CD8-positive, alpha-beta memory T cell (primary cell): Measurements from ENCODE around the gene ZCCHC2. TPM values are rescaled to one million over a fixed set of nuclear protein-coding genes. Genes with fewer than 3 reads are reported as not detected.
A peak's percentile ranks its signal among the peaks of the same experiment; 100 is the strongest.

Source experiments
- CTCF ChIA-PET: fragments of 350-600 bp; sonication (Branson Sonifier 250); formaldehyde crosslinking; loops from one replicate; lab custom pipeline; 2021; ENCODE audit warnings: antibody characterized with exemption; lab: Charles Lee
- POLR2A ChIA-PET: fragments of 350-600 bp; sonication (Branson Sonifier 250); formaldehyde crosslinking; loops from one replicate; lab custom pipeline; 2021; ENCODE audit warnings: antibody characterized with exemption; lab: Charles Lee
- DNase-seq, 5 donors: peaks; one replicate each; pipeline versions ENCODE4 v3.0.0 to v3.0.0-alpha.2; 2020 to 2022; ENCODE audit warnings: mixed read lengths in 1 of 5
- H3K27ac ChIP-seq: one replicate; pipeline ENCODE4 v1.7.0; 2013; ENCODE audit warnings: low read depth, mild to moderate bottlenecking, low read length, moderate library complexity
- H3K27me3 ChIP-seq: 2 replicates; pipeline ENCODE4 v1.7.0; 2013; ENCODE audit warnings: low read length, mild to moderate bottlenecking; ENCODE audit not compliant: insufficient read depth, poor library complexity, severe bottlenecking
- H3K36me3 ChIP-seq: 2 replicates; pipeline ENCODE4 v1.7.0; 2013; ENCODE audit warnings: mild to moderate bottlenecking, low read length, moderate library complexity; ENCODE audit not compliant: insufficient read depth
- H3K4me1 ChIP-seq: 2 replicates; pipeline ENCODE4 v1.7.0; 2013; ENCODE audit warnings: mild to moderate bottlenecking, low read length, moderate library complexity; ENCODE audit not compliant: insufficient read depth
- H3K4me3 ChIP-seq: 2 replicates; pipeline ENCODE4 v1.7.0; 2013; ENCODE audit warnings: mild to moderate bottlenecking, low read length
- H3K9me3 ChIP-seq: 2 replicates; pipeline ENCODE4 v1.7.0; 2013; ENCODE audit warnings: mild to moderate bottlenecking, low read length
- H3K27ac Mint-ChIP-seq, 8 donors: one replicate each; pipeline ENCODE4 v1.8.0; 2020 to 2021; ENCODE audit warnings: mixed read lengths in 8 of 8, mild to moderate bottlenecking in 6 of 8, inconsistent platforms in 3 of 8, moderate library complexity in 3 of 8
- H3K27me3 Mint-ChIP-seq, 2 donors: one replicate each; pipeline ENCODE4 v1.8.0; 2020 to 2021; ENCODE audit warnings: mixed read lengths in 2 of 2, mild to moderate bottlenecking in 1 of 2, moderate library complexity in 1 of 2
- H3K36me3 Mint-ChIP-seq, 3 donors: one replicate each; pipeline ENCODE4 v1.8.0; 2020 to 2021; ENCODE audit warnings: mixed read lengths in 3 of 3, inconsistent platforms in 1 of 3, mild to moderate bottlenecking in 1 of 3
- H3K4me1 Mint-ChIP-seq, 3 donors: one replicate each; pipeline ENCODE4 v1.8.0; 2020 to 2021; ENCODE audit warnings: mixed read lengths in 3 of 3, inconsistent platforms in 1 of 3, mild to moderate bottlenecking in 1 of 3
- H3K4me3 Mint-ChIP-seq, 7 donors: one replicate each; pipeline ENCODE4 v1.8.0; 2020 to 2021; ENCODE audit warnings: mixed read lengths in 7 of 7, mild to moderate bottlenecking in 6 of 7, moderate library complexity in 4 of 7, inconsistent platforms in 2 of 7
- H3K9me3 Mint-ChIP-seq, 5 donors: one replicate each; pipeline ENCODE4 v1.8.0; 2020 to 2022; ENCODE audit warnings: mixed read lengths in 5 of 5, mild to moderate bottlenecking in 3 of 5, moderate library complexity in 2 of 5, inconsistent platforms in 1 of 5
- polyA plus RNA-seq: library from polyadenylated mRNA; unstranded; fragments of 300-500 nt; fragmentation: Illumina TruSeq; gene quantifications from one replicate; pipeline ENCODE4 v1.2.3, GENCODE V29; 2021
- total RNA-seq, 2 experiments: library from RNA; stranded (reverse); gene quantifications; one replicate each; pipeline ENCODE4 v1.2.3, GENCODE V29; 2021

Gene ZCCHC2
- total and polyA plus RNA-seq, 3 experiments from 2014 or later, result 2.9 to 37.9 (median 36.4) TPM

DNA sequence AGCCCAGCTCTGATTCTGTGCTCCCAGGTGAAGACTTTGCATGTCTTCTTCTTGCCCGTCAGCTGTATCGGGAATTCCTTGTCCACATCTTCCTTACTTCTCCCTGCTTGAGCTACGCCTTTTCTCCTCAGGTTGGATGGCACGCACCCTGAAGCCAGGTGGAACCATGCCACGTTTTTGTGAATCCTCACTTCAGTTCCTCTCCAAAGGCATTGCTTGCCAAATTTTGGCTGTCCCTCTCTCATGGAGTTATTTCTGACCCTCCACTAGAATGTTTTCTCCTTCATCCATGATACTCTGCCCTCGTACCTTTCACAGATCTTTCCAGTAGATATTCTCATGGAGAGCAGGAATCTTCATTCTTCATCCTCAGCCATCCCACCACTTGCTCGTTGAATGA lies 20.2 kb downstream of the ZCCHC2 start:
- ChIA-PET CTCF (interaction anchor here (0.5 kb wide), 1 partner anchor 896 kb away, joined by 3 read pairs; no protein-coding TSS in a partner anchor), POLR2A (no interaction called here)
- Histone ChIP-seq H3K9me3 (no peaks in the 10 kb centered on the region), H3K4me1 (peaks cover 4% of the 10 kb centered on the region), H3K4me3 (no peak overlapping the region), H3K27me3 (no peaks in the 10 kb centered on the region), H3K27ac (no peak overlapping the region), H3K36me3 (peaks cover 48% of the 10 kb centered on the region)
- Mint-ChIP-seq H3K9me3 (no peaks in the 10 kb centered on the region), H3K36me3 (peaks cover 11 to 81% (median 18%) of the 10 kb centered on the region in 3 donors), H3K27me3 (no peaks in the 10 kb centered on the region), H3K4me3 (no peak overlapping the region), H3K27ac (peak overlapping the region in 1 of 8 donors; percentile 50), H3K4me1 (peaks cover 15 to 35% (median 30%) of the 10 kb centered on the region in 3 donors)
- DNase-seq, result no peak

DNA sequence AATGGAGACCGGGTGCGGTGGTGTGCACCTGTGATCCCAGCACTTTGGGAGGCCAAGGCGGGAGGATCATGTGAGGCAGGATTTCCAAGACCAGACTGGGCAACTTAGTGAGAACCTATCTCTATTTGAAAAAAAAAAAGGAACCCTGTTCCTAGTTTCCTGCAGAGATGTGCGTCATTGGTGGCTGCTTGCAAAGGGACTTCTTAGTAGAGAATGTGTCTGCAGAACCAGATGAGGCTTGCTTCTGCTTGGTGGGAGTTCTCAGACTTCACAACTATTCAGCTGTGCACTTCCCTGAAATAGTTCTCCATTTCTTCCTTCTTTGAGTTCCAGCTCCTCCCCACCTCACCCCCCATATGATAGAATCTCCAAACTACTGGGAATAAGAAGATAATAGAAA lies 22.3 kb downstream of the ZCCHC2 start:
- Histone ChIP-seq H3K36me3 (peaks cover 44% of the 10 kb centered on the region), H3K9me3 (no peaks in the 10 kb centered on the region), H3K4me3 (no peak overlapping the region), H3K27me3 (no peaks in the 10 kb centered on the region), H3K27ac (no peak overlapping the region), H3K4me1 (no peaks in the 10 kb centered on the region)
- H3K27me3 Mint-ChIP-seq, result no peaks in the 10 kb centered on the region
- no peak for DNase-seq
- no peaks in the 10 kb centered on the region for H3K9me3 Mint-ChIP-seq
- H3K4me3 Mint-ChIP-seq, result no peak overlapping the region
- CTCF ChIA-PET, result no interaction called here
- POLR2A ChIA-PET, result no interaction called here
- no peak overlapping the region for H3K27ac Mint-ChIP-seq
- H3K4me1 Mint-ChIP-seq, result peaks cover 8 to 20% (median 20%) of the 10 kb centered on the region in 3 donors
- peaks cover 14 to 90% (median 18%) of the 10 kb centered on the region in 3 donors for H3K36me3 Mint-ChIP-seq

- H3K27ac Mint-ChIP-seq, result peak overlapping the region in 4 of 8 donors; percentile 29 to 79 (median 46)
- CTCF ChIA-PET, result no interaction called here
- H3K4me1 Mint-ChIP-seq, result peaks cover 23 to 37% (median 28%) of the 10 kb centered on the region in 3 donors
Observed at GRCh38 chr18:62549755-62550154, 26.9 kb downstream of the ZCCHC2 start.

DNA sequence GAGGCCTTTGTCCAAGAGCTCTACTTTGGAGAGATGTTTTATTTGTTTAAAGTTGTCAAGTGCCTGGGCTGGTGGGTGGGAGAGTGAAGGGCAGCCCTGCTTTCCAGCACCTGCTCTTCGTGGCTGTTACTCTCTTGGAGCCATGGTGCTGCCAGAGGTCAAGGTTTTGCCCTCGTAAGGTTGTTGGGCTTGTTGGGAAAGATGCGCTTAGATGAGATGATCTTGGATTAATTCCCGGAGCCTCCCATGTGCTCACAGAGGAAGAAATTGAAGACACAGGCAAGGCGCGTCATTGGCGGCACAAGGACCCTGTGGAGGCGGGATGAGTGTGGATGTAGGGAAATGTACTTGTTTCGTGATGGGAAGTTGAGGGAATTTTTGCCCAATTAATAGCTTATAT lies 27.9 kb downstream of the ZCCHC2 start:
- Mint-ChIP-seq H3K4me3 (no peak overlapping the region), H3K27me3 (no peaks in the 10 kb centered on the region), H3K27ac (peak overlapping the region in 2 of 8 donors; percentile 15 to 52), H3K9me3 (no peaks in the 10 kb centered on the region), H3K4me1 (peaks cover 23 to 40% (median 31%) of the 10 kb centered on the region in 3 donors), H3K36me3 (peaks cover 3 to 84% (median 19%) of the 10 kb centered on the region in 3 donors)
- Histone ChIP-seq H3K4me3 (no peak overlapping the region), H3K9me3 (no peaks in the 10 kb centered on the region), H3K4me1 (no peaks in the 10 kb centered on the region), H3K27ac (no peak overlapping the region), H3K36me3 (peaks cover 17% of the 10 kb centered on the region), H3K27me3 (no peaks in the 10 kb centered on the region)
- CTCF ChIA-PET, result no interaction called here
- POLR2A ChIA-PET, result no interaction called here
- no peak for DNase-seq

More at GRCh38 chr18:62549755-62550154, 26.9 kb downstream of the ZCCHC2 start:
- Mint-ChIP-seq H3K9me3 (no peaks in the 10 kb centered on the region), H3K36me3 (peaks cover 3 to 87% (median 21%) of the 10 kb centered on the region in 3 donors), H3K4me3 (no peak overlapping the region), H3K27me3 (no peaks in the 10 kb centered on the region)
- H3K27me3 ChIP-seq, result no peaks in the 10 kb centered on the region
- H3K27ac ChIP-seq, result no peak overlapping the region
- H3K9me3 ChIP-seq, result no peaks in the 10 kb centered on the region
- H3K36me3 ChIP-seq, result peaks cover 25% of the 10 kb centered on the region
- no peak for DNase-seq
- POLR2A ChIA-PET, result no interaction called here
- H3K4me3 ChIP-seq, result no peak overlapping the region
- H3K4me1 ChIP-seq, result no peaks in the 10 kb centered on the region

DNA sequence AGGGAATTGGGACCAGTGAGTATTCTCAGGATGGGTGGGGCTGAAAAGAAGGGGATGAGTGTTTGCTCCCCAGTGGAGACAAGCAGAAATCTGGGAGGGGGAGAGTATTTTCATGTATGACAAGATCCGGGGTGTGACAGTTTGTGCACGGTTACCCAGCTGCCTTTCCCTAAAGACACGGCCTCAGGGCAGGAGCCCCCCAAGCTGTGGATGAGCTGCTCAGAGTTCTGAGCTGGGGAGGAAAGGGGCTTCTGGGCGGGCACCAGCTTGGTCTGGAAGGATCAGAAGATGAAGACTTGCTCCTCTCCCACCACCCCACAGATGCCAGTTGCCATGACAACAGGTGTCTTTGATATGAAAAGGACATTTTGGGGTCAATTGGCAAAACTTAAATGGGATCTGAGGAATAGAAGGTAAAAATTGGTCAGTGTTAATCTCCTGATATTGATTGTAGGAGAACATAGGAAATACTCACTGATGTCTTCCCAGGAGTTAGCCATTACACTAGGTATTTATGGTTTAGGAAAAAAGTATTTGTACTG lies 29.2 kb downstream of the ZCCHC2 start:
- no peak overlapping the region for H3K4me3 Mint-ChIP-seq
- no peaks in the 10 kb centered on the region for H3K9me3 Mint-ChIP-seq
- no peak overlapping the region for H3K27ac ChIP-seq
- peaks cover 23 to 43% (median 31%) of the 10 kb centered on the region in 3 donors for H3K4me1 Mint-ChIP-seq
- no peak overlapping the region for H3K4me3 ChIP-seq
- DNase-seq, result no peak
- CTCF ChIA-PET, result interaction anchor here (1.2 kb wide), 1 partner anchor 32 kb away, joined by 3 read pairs; no protein-coding TSS in a partner anchor
- POLR2A ChIA-PET, result no interaction called here
- no peaks in the 10 kb centered on the region for H3K4me1 ChIP-seq
- H3K27ac Mint-ChIP-seq, result peak overlapping the region in 4 of 8 donors; percentile 11 to 59 (median 26)
- H3K27me3 ChIP-seq, result no peaks in the 10 kb centered on the region
- H3K9me3 ChIP-seq, result no peaks in the 10 kb centered on the region
- no peaks in the 10 kb centered on the region for H3K27me3 Mint-ChIP-seq
- peaks cover 3 to 84% (median 23%) of the 10 kb centered on the region in 3 donors for H3K36me3 Mint-ChIP-seq
- peaks cover 27% of the 10 kb centered on the region for H3K36me3 ChIP-seq

DNA sequence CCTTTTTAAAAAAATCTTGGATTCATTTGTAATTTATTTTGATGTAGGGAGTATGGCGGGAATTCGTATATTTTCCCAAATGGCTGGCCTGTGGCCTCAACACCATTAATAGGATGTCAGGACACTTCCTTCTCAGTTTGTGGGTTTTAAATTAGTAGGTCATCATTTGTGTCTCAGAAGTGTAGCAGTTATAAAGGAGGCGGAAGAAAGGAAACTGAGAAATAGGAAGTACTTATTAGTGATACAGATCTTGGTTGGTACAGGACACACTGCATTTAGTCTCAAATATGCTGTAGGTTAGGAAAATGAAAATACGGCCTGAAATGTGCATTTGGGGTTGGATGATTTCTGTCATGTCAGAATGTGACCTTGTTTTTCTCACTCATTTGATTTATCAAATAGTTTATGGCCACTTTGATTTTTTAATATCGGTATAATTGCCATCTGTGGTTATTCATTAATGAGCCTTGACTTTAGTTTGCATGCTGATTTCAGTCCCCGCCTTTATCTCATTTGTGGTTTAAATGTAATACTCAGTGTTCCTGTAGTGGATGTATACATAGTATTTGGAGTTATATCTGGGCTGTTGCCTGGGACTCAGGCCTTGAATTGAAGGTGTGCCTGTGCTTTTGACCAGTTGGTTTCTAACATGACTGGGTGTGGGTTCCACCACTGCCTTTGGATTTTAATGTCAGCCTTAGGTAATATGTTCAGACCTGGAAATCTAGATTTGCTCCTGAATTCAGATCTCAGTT lies 31.4 kb downstream of the ZCCHC2 start:
- Mint-ChIP-seq H3K36me3 (peaks cover 3 to 88% (median 32%) of the 10 kb centered on the region in 3 donors), H3K4me1 (peaks cover 23 to 43% (median 31%) of the 10 kb centered on the region in 3 donors), H3K27me3 (no peaks in the 10 kb centered on the region), H3K4me3 (no peak overlapping the region), H3K27ac (peak overlapping the region in 4 of 8 donors; percentile 0 to 68 (median 49)), H3K9me3 (no peaks in the 10 kb centered on the region)
- no peaks in the 10 kb centered on the region for H3K27me3 ChIP-seq
- H3K27ac ChIP-seq, result no peak overlapping the region
- no peaks in the 10 kb centered on the region for H3K4me1 ChIP-seq
- ChIA-PET CTCF (no interaction called here), POLR2A (no interaction called here)
- no peak for DNase-seq
- H3K9me3 ChIP-seq, result no peaks in the 10 kb centered on the region
- peaks cover 39% of the 10 kb centered on the region for H3K36me3 ChIP-seq
- no peak overlapping the region for H3K4me3 ChIP-seq

GRCh38 chr18:62555135-62555534 lies 32.3 kb downstream of the ZCCHC2 start:
- no peak for DNase-seq
- H3K4me1 ChIP-seq, result no peaks in the 10 kb centered on the region
- peaks cover 0 to 89% (median 36%) of the 10 kb centered on the region in 3 donors for H3K36me3 Mint-ChIP-seq
- H3K27me3 ChIP-seq, result no peaks in the 10 kb centered on the region
- H3K9me3 ChIP-seq, result no peaks in the 10 kb centered on the region
- H3K27ac ChIP-seq, result no peak overlapping the region
- ChIA-PET POLR2A (no interaction called here), CTCF (interaction anchor here (0.9 kb wide), 1 partner anchor 28 kb away, joined by 3 read pairs; no protein-coding TSS in a partner anchor)
- no peaks in the 10 kb centered on the region for H3K9me3 Mint-ChIP-seq
- no peak overlapping the region for H3K4me3 Mint-ChIP-seq
- H3K4me3 ChIP-seq, result no peak overlapping the region
- peaks cover 37% of the 10 kb centered on the region for H3K36me3 ChIP-seq
- H3K27me3 Mint-ChIP-seq, result no peaks in the 10 kb centered on the region
- H3K4me1 Mint-ChIP-seq, result peaks cover 23 to 41% (median 27%) of the 10 kb centered on the region in 3 donors
- H3K27ac Mint-ChIP-seq, result peak overlapping the region in 1 of 8 donors; percentile 11

DNA sequence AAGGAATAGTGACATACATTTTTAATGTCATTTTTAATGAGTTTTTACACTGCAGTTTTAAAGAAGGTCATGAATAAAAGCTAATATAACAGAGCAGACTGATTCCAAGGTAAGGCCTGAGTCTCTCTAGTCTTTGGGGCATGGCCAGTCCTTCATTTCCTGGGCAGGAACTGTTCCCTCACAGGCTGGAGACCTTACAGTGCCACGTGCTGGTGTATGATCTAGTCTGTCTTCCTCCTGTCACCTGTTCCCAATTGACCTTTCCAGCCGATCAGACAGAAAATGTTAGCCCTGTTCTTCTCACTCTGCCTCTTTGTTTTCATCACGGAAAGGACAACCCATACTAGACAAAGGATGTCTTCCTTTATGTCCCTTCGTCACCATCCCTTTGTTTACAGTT lies 33.6 kb downstream of the ZCCHC2 start:
- ChIA-PET CTCF (interaction anchor here (1.4 kb wide), 1 partner anchor 28 kb away, joined by 4 read pairs; no protein-coding TSS in a partner anchor), POLR2A (no interaction called here)
- Mint-ChIP-seq H3K27me3 (no peaks in the 10 kb centered on the region), H3K4me3 (no peak overlapping the region), H3K9me3 (no peaks in the 10 kb centered on the region), H3K36me3 (peaks cover 0 to 88% (median 35%) of the 10 kb centered on the region in 3 donors), H3K4me1 (peaks cover 16 to 34% (median 19%) of the 10 kb centered on the region in 3 donors), H3K27ac (peak overlapping the region in 3 of 8 donors; percentile 19 to 88 (median 30))
- no peak for DNase-seq
- Histone ChIP-seq H3K4me3 (no peak overlapping the region), H3K27ac (no peak overlapping the region), H3K36me3 (peaks cover 40% of the 10 kb centered on the region), H3K4me1 (no peaks in the 10 kb centered on the region), H3K9me3 (no peaks in the 10 kb centered on the region), H3K27me3 (no peaks in the 10 kb centered on the region)
